ENCODE results near the gene ABLIM2.

The ABLIM2 gene

DNA sequence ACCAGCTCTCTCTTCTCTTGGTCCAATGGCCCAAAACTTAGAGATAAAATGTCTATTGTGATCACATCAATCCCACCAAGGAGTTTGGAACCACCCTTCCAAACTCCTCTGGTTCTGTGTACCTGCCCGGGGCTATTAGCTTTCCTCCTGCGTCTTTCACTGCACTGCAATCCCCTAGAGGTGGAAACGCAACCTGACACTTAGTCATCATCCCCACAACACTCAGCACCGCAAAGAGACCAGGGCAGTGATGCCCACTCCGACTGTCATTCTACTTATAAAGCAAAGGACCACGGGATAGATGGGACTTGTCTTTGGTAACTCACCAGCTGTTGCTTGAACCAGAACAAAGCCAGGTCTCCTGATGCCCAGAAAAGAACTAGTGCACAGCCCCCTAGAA lies 240.9 kb downstream of the ABLIM2 start:
- no peak overlapping the region for H3K4me3 ChIP-seq (replicated peaks; ENCODE audit: low read depth, low read length)
- TF ChIP-seq, protein P1, sequence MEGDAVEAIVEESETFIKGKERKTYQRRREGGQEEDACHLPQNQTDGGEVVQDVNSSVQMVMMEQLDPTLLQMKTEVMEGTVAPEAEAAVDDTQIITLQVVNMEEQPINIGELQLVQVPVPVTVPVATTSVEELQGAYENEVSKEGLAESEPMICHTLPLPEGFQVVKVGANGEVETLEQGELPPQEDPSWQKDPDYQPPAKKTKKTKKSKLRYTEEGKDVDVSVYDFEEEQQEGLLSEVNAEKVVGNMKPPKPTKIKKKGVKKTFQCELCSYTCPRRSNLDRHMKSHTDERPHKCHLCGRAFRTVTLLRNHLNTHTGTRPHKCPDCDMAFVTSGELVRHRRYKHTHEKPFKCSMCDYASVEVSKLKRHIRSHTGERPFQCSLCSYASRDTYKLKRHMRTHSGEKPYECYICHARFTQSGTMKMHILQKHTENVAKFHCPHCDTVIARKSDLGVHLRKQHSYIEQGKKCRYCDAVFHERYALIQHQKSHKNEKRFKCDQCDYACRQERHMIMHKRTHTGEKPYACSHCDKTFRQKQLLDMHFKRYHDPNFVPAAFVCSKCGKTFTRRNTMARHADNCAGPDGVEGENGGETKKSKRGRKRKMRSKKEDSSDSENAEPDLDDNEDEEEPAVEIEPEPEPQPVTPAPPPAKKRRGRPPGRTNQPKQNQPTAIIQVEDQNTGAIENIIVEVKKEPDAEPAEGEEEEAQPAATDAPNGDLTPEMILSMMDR (IDR thresholded peaks at IDR 0.05; ENCODE audit: insufficient read depth, low read length, poor library complexity, severe bottlenecking), result no peak
- no peaks in the 10 kb centered on the region; the same call in 1 of the 2 replicates for H3K27me3 ChIP-seq (replicated peaks; ENCODE audit: control insufficient read depth, insufficient read depth, low read length)

DNA sequence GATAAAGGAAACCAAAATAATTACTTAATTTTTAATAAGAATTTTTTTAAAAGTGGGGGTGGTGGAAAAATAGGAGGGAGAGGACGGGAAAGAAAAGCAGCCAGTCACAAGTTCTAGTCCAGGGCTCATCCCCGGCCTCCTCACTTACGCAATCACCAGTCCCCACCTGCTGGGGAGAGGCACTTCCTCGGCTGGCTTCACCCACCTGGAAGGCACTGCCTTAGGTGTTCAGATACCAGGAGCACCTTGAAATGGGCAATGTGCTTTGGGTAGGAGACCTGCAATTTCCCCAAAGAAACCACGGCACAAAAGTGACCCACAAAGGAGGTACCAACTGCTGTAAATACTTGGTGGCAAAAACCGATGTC lies 242.8 kb downstream of the ABLIM2 start:
- DNase-seq (ENCODE audit: extremely low read depth, insufficient read length), result no peak
- H3K27me3 ChIP-seq (replicated peaks; ENCODE audit: control insufficient read depth, insufficient read depth, low read length), result no peaks in the 10 kb centered on the region; the same call in 1 of the 2 replicates

More for the DNA sequence above, 240.9 kb downstream of the ABLIM2 start:
- no peaks in the 10 kb centered on the region for H3K36me3 ChIP-seq (ENCODE audit: control insufficient read depth, insufficient read depth, low read length)
- no peak for DNase-seq (ENCODE audit: extremely low read depth, insufficient read length)

More for the DNA sequence above, 242.8 kb downstream of the ABLIM2 start:
- TF ChIP-seq, protein P1 (IDR thresholded peaks at IDR 0.05; ENCODE audit: insufficient read depth, low read length, poor library complexity, severe bottlenecking), result no peak
- H3K4me3 ChIP-seq (replicated peaks; ENCODE audit: low read depth, low read length), result no peak overlapping the region
- no peaks in the 10 kb centered on the region for H3K36me3 ChIP-seq (ENCODE audit: control insufficient read depth, insufficient read depth, low read length)

All from GM06990 (cell line).